Lower leg skin (tissue), 3 donors: ENCODE data around the gene CRYGD.

Experiments used
- CTCF ChIP-seq, 3 donors: fragments of 450-650 bp; IDR thresholded peaks; one replicate each; pipeline ENCODE4 v1.5.1; 2016; ENCODE audit warnings: antibody characterized with exemption in 3 of 3, mild to moderate bottlenecking in 3 of 3, moderate library complexity in 2 of 3
- POLR2A ChIP-seq, 2 donors: fragments of 450-650 bp; IDR thresholded peaks; one replicate each; pipeline ENCODE4 v1.6.1; 2016 to 2017; ENCODE audit warnings: antibody characterized with exemption in 2 of 2, mild to moderate bottlenecking in 1 of 2, moderate library complexity in 1 of 2

GRCh38 chr2:208146006-208146405, 21.7 kb upstream of the CRYGD start, which contains the start of gene CRYGB:
- TF ChIP-seq CTCF (IDR thresholded peaks at IDR 0.05) = no peak
- TF ChIP-seq POLR2A (IDR thresholded peaks at IDR 0.05) = no peak
